ENCODE data around the gene FAM167B. TPM values are rescaled to one million over a fixed set of nuclear protein-coding genes. Genes with fewer than 3 reads are reported as not detected.

The FAM167B gene
- total and polyA plus RNA-seq, 4 donors: 2.6 to 30.5 (median 5.7) TPM

DNA sequence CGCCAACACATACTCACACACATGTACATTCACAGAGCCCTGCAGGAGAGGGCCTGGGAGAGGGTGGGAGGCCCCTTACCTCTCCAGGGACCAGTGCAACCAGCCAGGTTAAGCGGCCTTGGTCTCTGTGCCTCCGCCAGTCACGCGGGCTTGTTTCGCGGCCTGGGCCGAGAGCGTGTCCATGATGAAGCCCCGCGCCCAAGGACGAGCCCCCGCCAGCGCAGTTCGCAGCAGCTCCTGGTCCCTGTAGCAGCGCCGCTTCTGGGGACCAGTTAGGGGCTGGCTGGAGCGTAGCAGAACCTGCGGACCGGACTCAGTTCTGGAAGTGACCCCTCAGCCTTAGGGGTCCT, 7.3 kb upstream of the FAM167B start:
- TF ChIP-seq, protein P1, sequence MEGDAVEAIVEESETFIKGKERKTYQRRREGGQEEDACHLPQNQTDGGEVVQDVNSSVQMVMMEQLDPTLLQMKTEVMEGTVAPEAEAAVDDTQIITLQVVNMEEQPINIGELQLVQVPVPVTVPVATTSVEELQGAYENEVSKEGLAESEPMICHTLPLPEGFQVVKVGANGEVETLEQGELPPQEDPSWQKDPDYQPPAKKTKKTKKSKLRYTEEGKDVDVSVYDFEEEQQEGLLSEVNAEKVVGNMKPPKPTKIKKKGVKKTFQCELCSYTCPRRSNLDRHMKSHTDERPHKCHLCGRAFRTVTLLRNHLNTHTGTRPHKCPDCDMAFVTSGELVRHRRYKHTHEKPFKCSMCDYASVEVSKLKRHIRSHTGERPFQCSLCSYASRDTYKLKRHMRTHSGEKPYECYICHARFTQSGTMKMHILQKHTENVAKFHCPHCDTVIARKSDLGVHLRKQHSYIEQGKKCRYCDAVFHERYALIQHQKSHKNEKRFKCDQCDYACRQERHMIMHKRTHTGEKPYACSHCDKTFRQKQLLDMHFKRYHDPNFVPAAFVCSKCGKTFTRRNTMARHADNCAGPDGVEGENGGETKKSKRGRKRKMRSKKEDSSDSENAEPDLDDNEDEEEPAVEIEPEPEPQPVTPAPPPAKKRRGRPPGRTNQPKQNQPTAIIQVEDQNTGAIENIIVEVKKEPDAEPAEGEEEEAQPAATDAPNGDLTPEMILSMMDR (IDR thresholded peaks at IDR 0.05; ENCODE audit: control extremely low read depth, extremely low read depth): no peak
- Histone ChIP-seq H3K27me3 (ENCODE audit: control insufficient read depth in 3 of 3, insufficient read depth in 3 of 3, low read length in 2 of 3) (no peaks in the 10 kb centered on the region), H3K9me3 (ENCODE audit: control insufficient read depth in 4 of 4, insufficient read depth in 3 of 4, low read length in 3 of 4) (no peaks in the 10 kb centered on the region), H3K9ac (ENCODE audit: insufficient read depth in 1 of 2, low read length in 2 of 2) (peak overlapping the region; percentile 41 to 47), H3K4me1 (ENCODE audit: control insufficient read depth in 5 of 5, insufficient read depth in 5 of 5, low read length in 5 of 5) (peaks cover 0 to 31% (median 3%) of the 10 kb centered on the region in 5 donors), H3K27ac (ENCODE audit: low read depth in 1 of 2, low read length in 1 of 2) (peak overlapping the region; percentile 71 to 75), H3K36me3 (ENCODE audit: control insufficient read depth in 4 of 4, insufficient read depth in 4 of 4, low read length in 4 of 4) (peaks cover 0 to 3% (median 0%) of the 10 kb centered on the region in 4 donors), H3K4me3 (no peak overlapping the region)
- WGBS, 2 donors: 66 to 85% methylated on average over 20 of the region's 20 CpGs
- no peak for ATAC-seq (ENCODE audit: insufficient read depth, low FRiP score)
- peak; percentile 16 to 32 (median 22) for DNase-seq

DNA sequence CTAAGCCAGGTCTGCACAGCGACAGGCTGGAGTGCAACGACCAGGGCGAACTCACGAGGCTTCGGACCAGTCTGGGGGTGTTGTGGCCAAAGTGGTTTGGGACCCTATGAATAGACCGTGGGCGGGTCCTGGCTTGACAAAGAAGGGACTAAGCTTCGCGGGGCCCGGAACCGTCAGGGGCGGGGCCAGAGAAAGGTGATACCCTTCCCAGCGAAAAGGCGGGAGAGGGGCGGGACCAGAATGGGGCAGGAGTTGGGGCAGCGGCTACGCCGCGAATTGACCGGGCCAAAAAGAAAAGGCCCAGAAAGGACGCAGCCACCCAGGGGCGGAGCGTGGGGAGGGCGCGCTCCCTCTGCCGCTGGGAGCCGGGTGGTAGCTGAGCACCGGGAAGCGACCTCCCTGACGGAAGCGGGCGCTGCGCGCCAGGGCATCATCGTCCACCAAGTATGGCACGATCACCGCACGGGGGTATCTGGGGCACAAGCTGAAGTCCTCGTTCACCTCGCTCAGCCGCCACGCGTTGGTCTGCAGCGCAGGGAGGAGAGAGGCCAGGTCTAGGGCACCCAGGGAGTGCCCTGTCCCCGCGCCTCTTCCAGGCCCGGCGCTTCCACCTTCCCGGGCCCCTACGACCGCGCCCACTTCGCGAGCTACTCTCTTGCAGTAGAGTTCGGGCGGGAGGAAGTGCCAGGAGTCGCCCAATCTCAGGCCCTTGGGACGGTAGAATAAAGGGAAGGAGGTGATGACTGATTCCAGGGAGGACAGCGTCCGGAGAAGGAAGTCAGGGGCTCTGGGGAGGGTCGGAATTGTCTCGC, 6.7 kb upstream of the FAM167B start:
- peak; percentile 65 for ATAC-seq (ENCODE audit: insufficient read depth, low FRiP score)

DNA sequence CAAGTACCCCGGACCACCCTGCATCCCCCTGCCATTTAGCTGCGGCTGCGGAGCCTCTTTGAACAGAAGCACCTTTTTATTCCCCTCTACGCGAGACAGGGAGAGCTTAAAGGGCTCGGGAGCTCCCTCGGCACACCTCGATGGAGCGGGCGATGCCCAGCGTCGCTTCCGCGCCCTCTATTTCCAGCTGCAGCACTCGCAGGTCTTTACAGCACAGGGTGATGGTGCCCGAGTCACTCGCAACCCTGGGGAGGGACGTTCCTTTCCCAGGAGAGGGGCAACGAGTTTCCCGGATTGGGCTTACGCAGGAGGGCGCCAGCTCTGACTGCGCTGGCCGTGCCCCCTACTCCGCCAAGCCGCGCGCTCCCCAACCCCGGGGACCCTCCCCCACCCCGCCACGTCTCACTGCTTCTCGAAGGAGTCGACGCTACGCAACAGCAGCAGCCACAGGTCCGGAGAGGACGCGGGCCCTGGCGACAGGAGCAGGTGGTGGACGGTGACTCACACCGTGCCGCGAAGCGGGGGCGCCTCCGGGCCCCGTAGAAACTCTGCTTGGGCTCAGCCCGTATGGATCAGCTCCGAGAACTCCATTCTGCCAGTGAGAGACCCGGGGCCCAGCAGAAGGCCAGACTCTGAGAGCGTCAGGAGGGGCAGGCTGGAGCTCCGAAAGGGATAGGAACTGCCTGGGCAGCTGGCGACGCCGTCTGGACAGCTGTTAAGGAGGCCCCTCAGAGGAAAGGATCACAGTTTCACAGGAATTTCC, 5.8 kb upstream of the FAM167B start:
- DNase-seq (peak; percentile 80 to 82 (median 81)), ATAC-seq (ENCODE audit: insufficient read depth, low FRiP score) (peak; percentile 60)
- H3K4me1 ChIP-seq (ENCODE audit: control insufficient read depth in 5 of 5, insufficient read depth in 5 of 5, low read length in 5 of 5): peaks cover 0 to 31% (median 0%) of the 10 kb centered on the region in 5 donors
- peak overlapping the region; percentile 50 for H3K4me3 ChIP-seq
- 1 to 2% methylated on average over 55 of the region's 55 CpGs for WGBS, 2 donors
- peak overlapping the region; percentile 71 to 75 for H3K27ac ChIP-seq (ENCODE audit: low read depth in 1 of 2, low read length in 1 of 2)
- TF ChIP-seq, protein P1 (IDR thresholded peaks at IDR 0.05; ENCODE audit: control extremely low read depth, extremely low read depth): no peak
- no peaks in the 10 kb centered on the region for H3K27me3 ChIP-seq (ENCODE audit: control insufficient read depth in 3 of 3, insufficient read depth in 3 of 3, low read length in 2 of 3)
- no peaks in the 10 kb centered on the region for H3K9me3 ChIP-seq (ENCODE audit: control insufficient read depth in 4 of 4, insufficient read depth in 3 of 4, low read length in 3 of 4)
- peak overlapping the region; percentile 63 to 65 for H3K9ac ChIP-seq (ENCODE audit: insufficient read depth in 1 of 2, low read length in 2 of 2)
- no peaks in the 10 kb centered on the region for H3K36me3 ChIP-seq (ENCODE audit: control insufficient read depth in 4 of 4, insufficient read depth in 4 of 4, low read length in 4 of 4)

More for the DNA sequence above, 6.7 kb upstream of the FAM167B start:
- TF ChIP-seq, protein P1 (IDR thresholded peaks at IDR 0.05; ENCODE audit: control extremely low read depth, extremely low read depth): peak; percentile 41
- peak; percentile 76 to 86 (median 85) for DNase-seq
- H3K9ac ChIP-seq (ENCODE audit: insufficient read depth in 1 of 2, low read length in 2 of 2): peak overlapping the region; percentile 62 to 63
- no peaks in the 10 kb centered on the region for H3K27me3 ChIP-seq (ENCODE audit: control insufficient read depth in 3 of 3, insufficient read depth in 3 of 3, low read length in 2 of 3)
- H3K4me1 ChIP-seq (ENCODE audit: control insufficient read depth in 5 of 5, insufficient read depth in 5 of 5, low read length in 5 of 5): peaks cover 0 to 31% (median 2%) of the 10 kb centered on the region in 5 donors
- H3K4me3 ChIP-seq: peak overlapping the region; percentile 50
- H3K27ac ChIP-seq (ENCODE audit: low read depth in 1 of 2, low read length in 1 of 2): peak overlapping the region; percentile 71 to 75
- 4% methylated on average over 58 to 62 of the region's 62 CpGs for WGBS, 2 donors
- H3K36me3 ChIP-seq (ENCODE audit: control insufficient read depth in 4 of 4, insufficient read depth in 4 of 4, low read length in 4 of 4): no peaks in the 10 kb centered on the region
- no peaks in the 10 kb centered on the region for H3K9me3 ChIP-seq (ENCODE audit: control insufficient read depth in 4 of 4, insufficient read depth in 3 of 4, low read length in 3 of 4)

All from lung (tissue), 12 donors.